Brain microvascular endothelial cell (primary cell): Measurements from ENCODE around the gene DUSP18.

ENCODE experiments used
- DNase-seq: peaks from one replicate; pipeline ENCODE4 v3.0.0-alpha.2; 2020
- H3K27ac ChIP-seq: fragments of 250-450 bp; sonication (Bioruptor Pico); 2 replicates; pipeline ENCODE4 v1.5.1; 2020; ENCODE audit warnings: mild to moderate bottlenecking, moderate library complexity
- H3K27me3 ChIP-seq: fragments of 250-450 bp; sonication (Bioruptor Pico); replicated peaks from 2 replicates; pipeline ENCODE4 v1.5.1; 2020; ENCODE audit warnings: mild to moderate bottlenecking
- H3K36me3 ChIP-seq: fragments of 250-450 bp; sonication (Bioruptor Pico); replicated peaks from 2 replicates; pipeline ENCODE4 v1.5.1; 2020; ENCODE audit warnings: mild to moderate bottlenecking
- H3K4me3 ChIP-seq: 2 replicates; pipeline ENCODE4 v1.5.1; 2011; ENCODE audit warnings: low read depth, mild to moderate bottlenecking, control low read depth, low read length, moderate library complexity
- in situ Hi-C: cut with HindIII; loops from 2 replicates; pipeline ENCODE4 v1.10.0; 2017; ENCODE audit warnings: low sequenced_read_pairs, low pct_ligation_motif_present
- TF ChIP-seq, protein P1 (sequence below): IDR thresholded peaks from 2 replicates; pipeline ENCODE4 v1.5.1; 2011; ENCODE audit warnings: low read depth, mild to moderate bottlenecking, moderate library complexity, low read length, control low read depth, inconsistent platforms; ENCODE audit errors: missing control alignments

The DUSP18 gene

DNA sequence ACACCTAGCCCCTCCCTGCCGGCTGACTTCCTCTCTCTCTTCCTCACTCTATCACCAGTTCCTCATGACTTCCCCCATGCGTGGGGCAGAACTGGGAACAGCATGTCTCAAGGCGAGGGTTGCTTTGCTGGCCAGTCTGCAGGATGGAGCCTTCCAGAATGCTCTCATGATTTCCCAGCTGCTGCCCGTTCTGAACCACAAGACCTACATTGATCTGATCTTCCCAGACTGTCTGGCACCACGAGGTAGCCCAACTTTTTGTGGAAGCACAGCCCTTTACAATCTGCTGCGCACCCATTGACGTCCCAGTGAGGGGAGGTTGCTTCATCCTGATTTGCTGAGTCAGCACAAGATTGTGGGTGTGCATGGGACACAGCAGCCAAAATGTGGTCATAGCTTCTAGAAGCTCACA, 52.1 kb downstream of the DUSP18 start:
- TF ChIP-seq, protein P1, sequence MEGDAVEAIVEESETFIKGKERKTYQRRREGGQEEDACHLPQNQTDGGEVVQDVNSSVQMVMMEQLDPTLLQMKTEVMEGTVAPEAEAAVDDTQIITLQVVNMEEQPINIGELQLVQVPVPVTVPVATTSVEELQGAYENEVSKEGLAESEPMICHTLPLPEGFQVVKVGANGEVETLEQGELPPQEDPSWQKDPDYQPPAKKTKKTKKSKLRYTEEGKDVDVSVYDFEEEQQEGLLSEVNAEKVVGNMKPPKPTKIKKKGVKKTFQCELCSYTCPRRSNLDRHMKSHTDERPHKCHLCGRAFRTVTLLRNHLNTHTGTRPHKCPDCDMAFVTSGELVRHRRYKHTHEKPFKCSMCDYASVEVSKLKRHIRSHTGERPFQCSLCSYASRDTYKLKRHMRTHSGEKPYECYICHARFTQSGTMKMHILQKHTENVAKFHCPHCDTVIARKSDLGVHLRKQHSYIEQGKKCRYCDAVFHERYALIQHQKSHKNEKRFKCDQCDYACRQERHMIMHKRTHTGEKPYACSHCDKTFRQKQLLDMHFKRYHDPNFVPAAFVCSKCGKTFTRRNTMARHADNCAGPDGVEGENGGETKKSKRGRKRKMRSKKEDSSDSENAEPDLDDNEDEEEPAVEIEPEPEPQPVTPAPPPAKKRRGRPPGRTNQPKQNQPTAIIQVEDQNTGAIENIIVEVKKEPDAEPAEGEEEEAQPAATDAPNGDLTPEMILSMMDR: no peak
- Histone ChIP-seq H3K4me3 (no peak overlapping the region), H3K27me3 (no peaks in the 10 kb centered on the region), H3K36me3 (no peaks in the 10 kb centered on the region), H3K27ac (no peak overlapping the region)
- in situ Hi-C loops: no loop called here
- DNase-seq: no peak

- Histone ChIP-seq H3K36me3 (no peaks in the 10 kb centered on the region), H3K27me3 (no peaks in the 10 kb centered on the region), H3K4me3 (no peak overlapping the region), H3K27ac (no peak overlapping the region)
- TF ChIP-seq, protein P1: no peak
- in situ Hi-C loops: no loop called here
- DNase-seq: no peak
Measured at GRCh38 chr22:30614879-30615278, 52.8 kb downstream of the DUSP18 start.

DNA sequence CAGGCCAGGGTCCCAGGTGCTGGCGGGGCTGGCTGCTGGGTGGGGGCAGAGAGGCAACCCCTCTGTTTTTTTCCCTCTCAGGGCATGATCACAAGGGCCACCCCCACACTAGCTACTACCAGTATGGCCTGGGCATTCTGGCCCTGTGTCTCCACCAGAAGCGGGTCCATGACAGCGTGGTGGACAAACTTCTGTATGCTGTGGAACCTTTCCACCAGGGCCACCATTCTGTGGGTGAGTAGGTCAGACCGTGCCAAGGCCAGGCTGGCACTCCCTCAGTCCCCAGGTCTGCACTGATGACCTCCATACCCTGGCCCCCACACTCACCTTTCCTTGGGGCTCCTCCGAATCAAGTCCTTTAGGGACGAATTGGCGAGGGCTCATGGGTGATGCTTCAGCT, 53.4 kb downstream of the DUSP18 start:
- Histone ChIP-seq H3K27me3 (no peaks in the 10 kb centered on the region), H3K4me3 (no peak overlapping the region), H3K36me3 (no peaks in the 10 kb centered on the region), H3K27ac (no peak overlapping the region)
- TF ChIP-seq, protein P1: no peak
- DNase-seq: no peak
- in situ Hi-C loops: no loop called here

- Histone ChIP-seq H3K36me3 (no peaks in the 10 kb centered on the region), H3K27ac (no peak overlapping the region), H3K27me3 (no peaks in the 10 kb centered on the region), H3K4me3 (no peak overlapping the region)
- DNase-seq: no peak
- in situ Hi-C loops: no loop called here
- TF ChIP-seq, protein P1: no peak
Measured at GRCh38 chr22:30612789-30613188, 54.9 kb downstream of the DUSP18 start.
